Mesothelial cell of epicardium (in vitro differentiated cells): ENCODE results near the gene RAB1A. TPM values are rescaled to one million over a fixed set of nuclear protein-coding genes. Genes with fewer than 3 reads are reported as not detected.
A peak's percentile ranks its signal among the peaks of the same experiment; 100 is the strongest.

Experiments
- DNase-seq, 2 experiments: peaks; one replicate each; pipeline ENCODE4 v3.0.0; 2021; ENCODE audit warnings: low spot score in 2 of 2; ENCODE audit not compliant: unreplicated experiment in 2 of 2
- H3K27ac Mint-ChIP-seq: 2 replicates; pipeline ENCODE4 v1.8.0; 2021; ENCODE audit warnings: mixed read lengths
- H3K27me3 Mint-ChIP-seq: 2 replicates; pipeline ENCODE4 v1.8.0; 2021; ENCODE audit warnings: low read depth, mixed read lengths
- H3K36me3 Mint-ChIP-seq: 2 replicates; pipeline ENCODE4 v1.8.0; 2021; ENCODE audit warnings: mixed read lengths
- H3K4me1 Mint-ChIP-seq: 2 replicates; pipeline ENCODE4 v1.8.0; 2021; ENCODE audit warnings: mixed read lengths
- H3K4me3 Mint-ChIP-seq: 2 replicates; pipeline ENCODE4 v1.8.0; 2021; ENCODE audit warnings: mild to moderate bottlenecking, moderate library complexity, mixed read lengths
- H3K9me3 Mint-ChIP-seq: 2 replicates; pipeline ENCODE4 v1.8.0; 2021; ENCODE audit warnings: mixed read lengths
- CTCF ChIP-seq: fragments of 200-600 bp; sonication (generic); IDR thresholded peaks from one replicate; pipeline ENCODE4 v1.5.0; 2021; ENCODE audit warnings: antibody characterized with exemption; ENCODE audit not compliant: unreplicated experiment
- total RNA-seq: library from RNA; stranded (reverse); gene quantifications from 3 replicates; pipeline ENCODE4 v1.2.1, GENCODE V29; 2021

RAB1A gene
- total RNA-seq, 1 donor from 2014 or later: 126 TPM

GRCh38 chr2:65044097-65044735 lies 85.7 kb downstream of the RAB1A start:
- peaks cover 15% of the 10 kb centered on the region for H3K9me3 Mint-ChIP-seq
- H3K4me3 Mint-ChIP-seq: no peak overlapping the region
- H3K27me3 Mint-ChIP-seq: no peaks in the 10 kb centered on the region
- no peak for TF ChIP-seq CTCF
- peaks cover 31% of the 10 kb centered on the region for H3K36me3 Mint-ChIP-seq
- no peaks in the 10 kb centered on the region for H3K4me1 Mint-ChIP-seq
- H3K27ac Mint-ChIP-seq: no peak overlapping the region
- DNase-seq: no peak

- Mint-ChIP-seq H3K4me1 (no peaks in the 10 kb centered on the region), H3K9me3 (peaks cover 6% of the 10 kb centered on the region), H3K4me3 (no peak overlapping the region), H3K36me3 (peaks cover 27% of the 10 kb centered on the region), H3K27ac (no peak overlapping the region), H3K27me3 (no peaks in the 10 kb centered on the region)
- TF ChIP-seq CTCF: no peak
- no peak for DNase-seq
Observed at GRCh38 chr2:65043001-65043400, 86.9 kb downstream of the RAB1A start.

- Mint-ChIP-seq H3K4me3 (peak overlapping the region; percentile 18), H3K27ac (no peak overlapping the region), H3K4me1 (no peaks in the 10 kb centered on the region), H3K36me3 (peaks cover 17% of the 10 kb centered on the region), H3K27me3 (no peaks in the 10 kb centered on the region), H3K9me3 (peaks cover 5% of the 10 kb centered on the region)
- TF ChIP-seq CTCF: peak; percentile 89
- peak; percentile 34 to 76 for DNase-seq
Observed at GRCh38 chr2:65040400-65041261, 89.3 kb downstream of the RAB1A start.

- Mint-ChIP-seq H3K9me3 (peaks cover 5% of the 10 kb centered on the region), H3K36me3 (peaks cover 16% of the 10 kb centered on the region), H3K4me3 (no peak overlapping the region), H3K27me3 (no peaks in the 10 kb centered on the region), H3K27ac (no peak overlapping the region), H3K4me1 (no peaks in the 10 kb centered on the region)
- TF ChIP-seq CTCF: no peak
- DNase-seq: no peak
Observed at GRCh38 chr2:65039640-65040039, 90.3 kb downstream of the RAB1A start.

GRCh38 chr2:65037178-65037577 lies 92.7 kb downstream of the RAB1A start:
- no peak for DNase-seq
- Mint-ChIP-seq H3K9me3 (no peaks in the 10 kb centered on the region), H3K27me3 (no peaks in the 10 kb centered on the region), H3K27ac (no peak overlapping the region), H3K4me1 (peaks cover 5% of the 10 kb centered on the region), H3K36me3 (peaks cover 5% of the 10 kb centered on the region), H3K4me3 (no peak overlapping the region)
- no peak for TF ChIP-seq CTCF

Other genes with a start within 250 kb of the RAB1A start
- 4.3 to 6.0 TPM (median 5.3 TPM) in 3 replicates for gene SLC1A4, start 140.7 kb downstream of the RAB1A start, total RNA-seq
- 22.2 to 23.0 TPM (median 22.4 TPM) in 3 replicates for gene CEP68, start 73.7 kb downstream of the RAB1A start, total RNA-seq
- 166 to 171 TPM (median 169 TPM) in 3 replicates for gene ACTR2, start 97.7 kb upstream of the RAB1A start, total RNA-seq